Measurements from ENCODE around the gene TSN.

- TF ChIP-seq, protein P1, sequence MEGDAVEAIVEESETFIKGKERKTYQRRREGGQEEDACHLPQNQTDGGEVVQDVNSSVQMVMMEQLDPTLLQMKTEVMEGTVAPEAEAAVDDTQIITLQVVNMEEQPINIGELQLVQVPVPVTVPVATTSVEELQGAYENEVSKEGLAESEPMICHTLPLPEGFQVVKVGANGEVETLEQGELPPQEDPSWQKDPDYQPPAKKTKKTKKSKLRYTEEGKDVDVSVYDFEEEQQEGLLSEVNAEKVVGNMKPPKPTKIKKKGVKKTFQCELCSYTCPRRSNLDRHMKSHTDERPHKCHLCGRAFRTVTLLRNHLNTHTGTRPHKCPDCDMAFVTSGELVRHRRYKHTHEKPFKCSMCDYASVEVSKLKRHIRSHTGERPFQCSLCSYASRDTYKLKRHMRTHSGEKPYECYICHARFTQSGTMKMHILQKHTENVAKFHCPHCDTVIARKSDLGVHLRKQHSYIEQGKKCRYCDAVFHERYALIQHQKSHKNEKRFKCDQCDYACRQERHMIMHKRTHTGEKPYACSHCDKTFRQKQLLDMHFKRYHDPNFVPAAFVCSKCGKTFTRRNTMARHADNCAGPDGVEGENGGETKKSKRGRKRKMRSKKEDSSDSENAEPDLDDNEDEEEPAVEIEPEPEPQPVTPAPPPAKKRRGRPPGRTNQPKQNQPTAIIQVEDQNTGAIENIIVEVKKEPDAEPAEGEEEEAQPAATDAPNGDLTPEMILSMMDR (IDR thresholded peaks at IDR 0.05; ENCODE audit: insufficient read depth, low read length), result no peak
- no peak for TF ChIP-seq POLR2AphosphoS5 (IDR thresholded peaks at IDR 0.05; ENCODE audit: low read depth)
These were observed 33.5 kb upstream of the TSN start for GRCh38 chr2:121721926-121722325.
